ENCODE data around the gene ARHGAP26.

GRCh38 chr5:142767178-142767577 lies 3.0 kb upstream of the ARHGAP26 start:
- TF ChIP-seq CTCF (conservative IDR thresholded peaks at IDR 0.05; ENCODE audit: low read depth, low read length) (no peak), POLR2A (IDR thresholded peaks at IDR 0.05; ENCODE audit: low read depth, low read length) (no peak), CHD1 (IDR thresholded peaks at IDR 0.05; ENCODE audit: low read depth, low read length) (no peak), RFX5 (IDR thresholded peaks at IDR 0.05; ENCODE audit: low read depth, low read length) (no peak), RAD21 (IDR thresholded peaks at IDR 0.05; ENCODE audit: low read length) (no peak), CEBPB (IDR thresholded peaks at IDR 0.05; ENCODE audit: low read depth, low read length) (no peak), MXI1 (IDR thresholded peaks at IDR 0.05; ENCODE audit: borderline replicate concordance, low read depth, low read length) (no peak), NFE2L2 (IDR thresholded peaks at IDR 0.05; ENCODE audit: low read depth, low read length) (no peak), USF2 (IDR thresholded peaks at IDR 0.05; ENCODE audit: low read depth, low read length) (no peak), FOS (IDR thresholded peaks at IDR 0.05; ENCODE audit: low read depth, low read length) (no peak), MAFK (IDR thresholded peaks at IDR 0.05; ENCODE audit: low read depth, low read length) (no peak)
- TF ChIP-seq, protein P1, sequence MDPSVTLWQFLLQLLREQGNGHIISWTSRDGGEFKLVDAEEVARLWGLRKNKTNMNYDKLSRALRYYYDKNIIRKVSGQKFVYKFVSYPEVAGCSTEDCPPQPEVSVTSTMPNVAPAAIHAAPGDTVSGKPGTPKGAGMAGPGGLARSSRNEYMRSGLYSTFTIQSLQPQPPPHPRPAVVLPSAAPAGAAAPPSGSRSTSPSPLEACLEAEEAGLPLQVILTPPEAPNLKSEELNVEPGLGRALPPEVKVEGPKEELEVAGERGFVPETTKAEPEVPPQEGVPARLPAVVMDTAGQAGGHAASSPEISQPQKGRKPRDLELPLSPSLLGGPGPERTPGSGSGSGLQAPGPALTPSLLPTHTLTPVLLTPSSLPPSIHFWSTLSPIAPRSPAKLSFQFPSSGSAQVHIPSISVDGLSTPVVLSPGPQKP (IDR thresholded peaks at IDR 0.05; ENCODE audit: borderline replicate concordance, low read depth, low read length), result no peak
